Gastroesophageal sphincter (tissue), 3 donors: ENCODE data around the gene TMEM132E.

Source experiments
- POLR2A ChIP-seq, 2 donors: fragments of 450-650 bp; IDR thresholded peaks; one replicate each; pipeline ENCODE4 v1.6.1; 2017; ENCODE audit warnings: antibody characterized with exemption in 2 of 2, mild to moderate bottlenecking in 2 of 2, moderate library complexity in 1 of 2
- TF ChIP-seq, protein P1 (sequence below), 4 experiments: fragments of 200-600 bp in 2 of 4; fragments of 450-650 bp in 2 of 4; sonication (generic) in 1 of 4; IDR thresholded peaks; one replicate each; pipeline ENCODE4 v1.5.1; 2017 to 2019; ENCODE audit warnings: antibody characterized with exemption in 4 of 4, mild to moderate bottlenecking in 2 of 4, moderate library complexity in 2 of 4

DNA sequence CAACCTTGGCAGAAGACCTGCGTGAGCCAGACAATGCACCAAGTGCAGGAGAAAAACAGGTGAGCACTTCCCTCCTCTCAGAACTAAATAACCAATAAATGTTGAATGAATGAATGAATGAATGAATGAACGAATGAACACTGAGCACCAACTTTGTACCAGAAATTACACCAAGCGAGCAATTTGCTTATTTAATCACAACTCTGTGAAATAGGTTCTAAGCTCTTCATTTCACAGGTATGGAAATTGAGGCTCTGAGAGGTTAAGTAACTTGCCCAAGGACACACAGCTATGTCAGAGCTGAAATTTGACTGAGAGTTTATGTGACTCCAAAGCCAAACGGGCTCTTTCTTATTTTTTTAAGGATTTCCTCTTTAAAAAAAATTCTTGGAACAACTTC, 38.0 kb downstream of the TMEM132E start:
- TF ChIP-seq POLR2A (IDR thresholded peaks at IDR 0.05), result no peak
- TF ChIP-seq, protein P1, sequence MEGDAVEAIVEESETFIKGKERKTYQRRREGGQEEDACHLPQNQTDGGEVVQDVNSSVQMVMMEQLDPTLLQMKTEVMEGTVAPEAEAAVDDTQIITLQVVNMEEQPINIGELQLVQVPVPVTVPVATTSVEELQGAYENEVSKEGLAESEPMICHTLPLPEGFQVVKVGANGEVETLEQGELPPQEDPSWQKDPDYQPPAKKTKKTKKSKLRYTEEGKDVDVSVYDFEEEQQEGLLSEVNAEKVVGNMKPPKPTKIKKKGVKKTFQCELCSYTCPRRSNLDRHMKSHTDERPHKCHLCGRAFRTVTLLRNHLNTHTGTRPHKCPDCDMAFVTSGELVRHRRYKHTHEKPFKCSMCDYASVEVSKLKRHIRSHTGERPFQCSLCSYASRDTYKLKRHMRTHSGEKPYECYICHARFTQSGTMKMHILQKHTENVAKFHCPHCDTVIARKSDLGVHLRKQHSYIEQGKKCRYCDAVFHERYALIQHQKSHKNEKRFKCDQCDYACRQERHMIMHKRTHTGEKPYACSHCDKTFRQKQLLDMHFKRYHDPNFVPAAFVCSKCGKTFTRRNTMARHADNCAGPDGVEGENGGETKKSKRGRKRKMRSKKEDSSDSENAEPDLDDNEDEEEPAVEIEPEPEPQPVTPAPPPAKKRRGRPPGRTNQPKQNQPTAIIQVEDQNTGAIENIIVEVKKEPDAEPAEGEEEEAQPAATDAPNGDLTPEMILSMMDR (IDR thresholded peaks at IDR 0.05), result no peak
